AG10803 (cell line): Measurements from ENCODE around the gene P4HA2.

Experiments
- DNase-seq: peaks from one replicate; pipeline ENCODE4 v3.0.0; 2010; ENCODE audit warnings: low read depth
- H3K4me3 ChIP-seq: 2 replicates; pipeline ENCODE4 v1.5.1; 2011; ENCODE audit warnings: mild to moderate bottlenecking, low read length, control low read depth
- CTCF ChIP-seq: conservative IDR thresholded peaks from 2 replicates; pipeline ENCODE4 v1.5.1; 2011; ENCODE audit warnings: mild to moderate bottlenecking, low read length, control low read depth, inconsistent platforms

Gene P4HA2

GRCh38 chr5:132262882-132263547 lies 35.4 kb upstream of the P4HA2 start:
- no peak overlapping the region for H3K4me3 ChIP-seq
- DNase-seq: no peak
- no peak for TF ChIP-seq CTCF

- no peak overlapping the region for H3K4me3 ChIP-seq
- no peak for DNase-seq
- TF ChIP-seq CTCF: no peak
Observed at GRCh38 chr5:132261881-132262845, 34.5 kb upstream of the P4HA2 start.

GRCh38 chr5:132260714-132261551 lies 33.3 kb upstream of the P4HA2 start:
- DNase-seq: peak; percentile 73
- H3K4me3 ChIP-seq: no peak overlapping the region
- TF ChIP-seq CTCF: no peak

- peak overlapping the region; percentile 78 for H3K4me3 ChIP-seq
Observed at GRCh38 chr5:132260051-132260450, 32.4 kb upstream of the P4HA2 start.

GRCh38 chr5:132259069-132259851 lies 31.6 kb upstream of the P4HA2 start:
- DNase-seq: peak; percentile 93
- TF ChIP-seq CTCF: no peak
- peak overlapping the region; percentile 78 for H3K4me3 ChIP-seq

More at GRCh38 chr5:132260051-132260450, 32.4 kb upstream of the P4HA2 start:
- no peak for TF ChIP-seq CTCF
- no peak for DNase-seq
